Hepatocyte (in vitro differentiated cells): ENCODE data around the gene DOK6. TPM values are rescaled to one million over a fixed set of nuclear protein-coding genes. Genes with fewer than 3 reads are reported as not detected.
"Not testable (repeated sequence)": the region's sequence is repeated elsewhere in the genome, so short reads cannot be mapped to it uniquely, and the experiment has no call there.

Experiments used
- DNase-seq: peaks from one replicate; pipeline ENCODE4 v3.0.0-alpha.2; 2016; ENCODE audit warnings: low spot score
- H2AFZ ChIP-seq: fragments of 200-600 bp; sonication (generic); 2 replicates; pipeline ENCODE4 v1.6.0; 2016; ENCODE audit warnings: antibody characterized with exemption, mild to moderate bottlenecking
- H3K27ac ChIP-seq: fragments of 200-600 bp; sonication (generic); 2 replicates; pipeline ENCODE4 v1.5.1; 2016; ENCODE audit warnings: mild to moderate bottlenecking
- H3K27me3 ChIP-seq: fragments of 200-600 bp; sonication (generic); 2 replicates; pipeline ENCODE4 v1.6.1; 2016
- H3K36me3 ChIP-seq: fragments of 200-600 bp; sonication (generic); replicated peaks from 2 replicates; pipeline ENCODE4 v1.5.1; 2016; ENCODE audit warnings: low read depth; ENCODE audit not compliant: insufficient read depth
- H3K4me1 ChIP-seq: fragments of 200-600 bp; sonication (generic); 2 replicates; pipeline ENCODE4 v1.5.1; 2016; ENCODE audit warnings: mild to moderate bottlenecking, moderate library complexity; ENCODE audit not compliant: insufficient read depth
- H3K4me2 ChIP-seq: fragments of 200-600 bp; sonication (generic); 2 replicates; pipeline ENCODE4 v1.6.0; 2016
- H3K4me3 ChIP-seq: fragments of 200-600 bp; sonication (generic); 2 replicates; pipeline ENCODE4 v1.5.1; 2016; ENCODE audit warnings: mild to moderate bottlenecking
- H3K79me2 ChIP-seq: fragments of 200-600 bp; sonication (generic); 2 replicates; pipeline ENCODE4 v1.6.0; 2017; ENCODE audit warnings: mild to moderate bottlenecking
- H3K9me2 ChIP-seq: fragments of 200-600 bp; sonication (generic); replicated peaks from 2 replicates; pipeline ENCODE4 v1.6.0; 2017; ENCODE audit warnings: mild to moderate bottlenecking; ENCODE audit not compliant: insufficient read depth
- H3K9me3 ChIP-seq: fragments of 200-600 bp; sonication (generic); 2 replicates; pipeline ENCODE4 v1.5.1; 2016; ENCODE audit warnings: low read depth, mild to moderate bottlenecking
- H4K20me1 ChIP-seq: fragments of 200-600 bp; sonication (generic); 2 replicates; pipeline ENCODE4 v1.6.0; 2016; ENCODE audit warnings: mild to moderate bottlenecking; ENCODE audit not compliant: insufficient read depth, poor library complexity, severe bottlenecking
- CTCF ChIP-seq: fragments of 200-600 bp; sonication (generic); IDR thresholded peaks from 2 replicates; pipeline ENCODE4 v1.5.1; 2016; ENCODE audit warnings: antibody characterized with exemption, mild to moderate bottlenecking; ENCODE audit not compliant: poor library complexity
- EZH2 ChIP-seq: fragments of 200-600 bp; sonication (generic); IDR thresholded peaks from 2 replicates; pipeline ENCODE4 v1.6.1; 2016; ENCODE audit warnings: antibody characterized with exemption, mild to moderate bottlenecking, borderline replicate concordance
- EZH2phosphoT487 ChIP-seq: fragments of 200-600 bp; sonication (generic); IDR thresholded peaks from one replicate; pipeline ENCODE4 v1.6.1; 2018; ENCODE audit warnings: antibody characterized with exemption, mild to moderate bottlenecking, low read depth, moderate library complexity; ENCODE audit not compliant: unreplicated experiment, severe bottlenecking
- WGBS: methylation state at CpG from one replicate; pipeline ENCODE4 v1.1.6; 2016; ENCODE audit warnings: low lambda C conversion rate; ENCODE audit errors: missing lambda C conversion rate; 5-methylcytosine and 5-hydroxymethylcytosine counted together
- polyA plus RNA-seq: library from polyadenylated mRNA; unstranded; fragments of >200 nt; fragmentation: Nextera tagmentation; extraction: Ambion mirVana; gene quantifications from 2 replicates; pipeline ENCODE4 v1.2.1, GENCODE V29; 2016
- total RNA-seq: library from RNA; depleted of rRNA; stranded (reverse); fragments of >200 nt; gene quantifications from 2 replicates; pipeline ENCODE4 v1.2.3, GENCODE V29; 2014

Gene DOK6
- total and polyA plus RNA-seq, 2 experiments from 2014 or later, result 2.6 to 4.0 TPM

DNA sequence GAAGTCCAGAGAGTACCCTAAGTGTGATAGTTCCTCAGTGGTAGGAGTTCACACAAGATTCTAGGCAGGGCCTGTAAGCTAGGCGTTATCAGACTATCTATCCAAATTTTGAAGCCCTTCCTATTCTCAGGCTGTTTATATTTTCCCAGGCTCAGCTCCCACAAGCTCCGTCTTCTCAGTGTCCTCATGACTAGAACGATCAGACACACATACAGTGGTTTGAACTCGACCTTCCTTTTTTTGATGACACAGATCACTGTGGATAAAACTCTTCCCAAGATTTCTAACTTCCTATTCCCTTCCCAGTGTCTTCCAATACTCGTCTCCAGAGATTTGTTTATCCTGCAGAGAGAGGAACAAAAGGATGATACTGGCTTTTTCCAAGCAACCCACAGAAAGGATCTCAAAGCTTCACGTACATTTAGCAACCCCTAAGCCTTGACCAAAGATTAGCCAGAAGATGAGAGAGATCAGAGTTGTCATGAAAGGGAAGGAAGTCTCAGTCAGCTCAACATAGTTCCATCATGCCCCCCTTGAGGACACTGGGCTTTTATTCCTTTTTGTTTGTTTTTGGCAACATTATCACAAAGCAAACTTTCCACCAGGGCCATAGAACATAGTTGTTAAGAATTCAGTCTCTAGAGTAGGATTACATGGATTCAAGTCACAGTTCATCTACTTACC lies 42.3 kb upstream of the DOK6 start:
- no peak overlapping the region for H3K4me2 ChIP-seq
- H3K79me2 ChIP-seq, result no peaks in the 10 kb centered on the region
- H3K4me1 ChIP-seq, result no peaks in the 10 kb centered on the region
- H3K27ac ChIP-seq, result peak overlapping the region; percentile 21
- H3K9me2 ChIP-seq, result no peaks in the 10 kb centered on the region
- no peak for TF ChIP-seq EZH2
- TF ChIP-seq EZH2phosphoT487, result no peak
- TF ChIP-seq CTCF, result no peak
- H3K36me3 ChIP-seq, result no peaks in the 10 kb centered on the region
- no peak overlapping the region for H3K4me3 ChIP-seq
- 55% methylated on average over 6 of the region's 6 CpGs for WGBS
- H3K9me3 ChIP-seq, result no peaks in the 10 kb centered on the region
- DNase-seq, result no peak
- H3K27me3 ChIP-seq, result no peaks in the 10 kb centered on the region
- H2AFZ ChIP-seq, result no peak overlapping the region
- no peaks in the 10 kb centered on the region for H4K20me1 ChIP-seq

- H3K36me3 ChIP-seq, H3K4me3 ChIP-seq, H3K4me2 ChIP-seq, DNase-seq, H2AFZ ChIP-seq, H3K4me1 ChIP-seq, H3K9me2 ChIP-seq, H3K79me2 ChIP-seq, H3K27ac ChIP-seq, H4K20me1 ChIP-seq, H3K27me3 ChIP-seq, H3K9me3 ChIP-seq: not testable (repeated sequence)
- 90% methylated on average over 1 of the region's 1 CpG for WGBS
Observed at GRCh38 chr18:69359768-69360167, 40.9 kb upstream of the DOK6 start.

- Histone ChIP-seq H3K4me1 (no peaks in the 10 kb centered on the region), H3K27me3 (no peaks in the 10 kb centered on the region), H3K27ac (no peak overlapping the region), H3K4me3 (no peak overlapping the region), H4K20me1 (no peaks in the 10 kb centered on the region), H3K79me2 (no peaks in the 10 kb centered on the region), H3K9me2 (no peaks in the 10 kb centered on the region), H3K36me3 (no peaks in the 10 kb centered on the region), H3K4me2 (no peak overlapping the region), H3K9me3 (no peaks in the 10 kb centered on the region), H2AFZ (no peak overlapping the region)
- WGBS, result 85% methylated on average over 2 of the region's 2 CpGs
- no peak for TF ChIP-seq EZH2phosphoT487
- no peak for TF ChIP-seq CTCF
- no peak for TF ChIP-seq EZH2
- DNase-seq, result no peak
Observed at GRCh38 chr18:69364930-69365329, 35.8 kb upstream of the DOK6 start.

GRCh38 chr18:69365658-69366057 lies 35.0 kb upstream of the DOK6 start:
- Histone ChIP-seq H3K9me3 (no peaks in the 10 kb centered on the region), H3K79me2 (no peaks in the 10 kb centered on the region), H4K20me1 (no peaks in the 10 kb centered on the region), H3K4me3 (no peak overlapping the region), H3K4me1 (no peaks in the 10 kb centered on the region), H2AFZ (no peak overlapping the region), H3K27ac (no peak overlapping the region), H3K36me3 (no peaks in the 10 kb centered on the region), H3K9me2 (no peaks in the 10 kb centered on the region), H3K27me3 (no peaks in the 10 kb centered on the region), H3K4me2 (no peak overlapping the region)
- 61% methylated on average over 4 of the region's 4 CpGs for WGBS
- no peak for DNase-seq
- TF ChIP-seq EZH2phosphoT487 (no peak), CTCF (no peak), EZH2 (no peak)
